GM12873 (cell line): ENCODE data around the gene CFDP1.

ENCODE experiments used
- TF ChIP-seq, protein P1 (sequence below): IDR thresholded peaks from 2 replicates; pipeline ENCODE4 v1.5.1; 2012; ENCODE audit warnings: low read depth, mild to moderate bottlenecking, moderate library complexity, low read length, control low read depth; ENCODE audit not compliant: insufficient read depth; ENCODE audit errors: missing control alignments

The CFDP1 gene

DNA sequence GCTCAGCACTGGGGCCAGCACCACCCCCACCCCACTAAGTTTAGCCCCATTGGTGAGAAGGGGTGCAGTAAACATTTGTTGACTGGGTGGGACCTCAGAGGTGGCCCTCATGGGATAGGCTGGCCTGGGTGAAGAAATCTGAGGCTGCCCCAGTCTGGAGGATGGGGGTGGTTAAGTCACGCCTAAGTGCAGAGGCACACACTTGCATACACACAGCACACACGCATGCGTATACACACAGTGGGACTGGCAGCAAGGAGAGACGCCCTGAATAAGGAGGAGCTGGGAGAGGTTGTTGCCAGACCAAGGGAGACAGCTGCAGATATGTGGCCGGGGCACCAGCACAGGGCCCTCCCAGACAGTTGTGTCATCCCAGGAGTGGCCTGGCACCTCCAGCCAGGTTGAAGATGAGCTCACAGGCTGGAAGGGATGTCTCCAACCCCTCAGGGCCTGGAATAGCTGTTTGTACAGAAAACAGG is 178.9 kb downstream of the CFDP1 start:
- TF ChIP-seq, protein P1, sequence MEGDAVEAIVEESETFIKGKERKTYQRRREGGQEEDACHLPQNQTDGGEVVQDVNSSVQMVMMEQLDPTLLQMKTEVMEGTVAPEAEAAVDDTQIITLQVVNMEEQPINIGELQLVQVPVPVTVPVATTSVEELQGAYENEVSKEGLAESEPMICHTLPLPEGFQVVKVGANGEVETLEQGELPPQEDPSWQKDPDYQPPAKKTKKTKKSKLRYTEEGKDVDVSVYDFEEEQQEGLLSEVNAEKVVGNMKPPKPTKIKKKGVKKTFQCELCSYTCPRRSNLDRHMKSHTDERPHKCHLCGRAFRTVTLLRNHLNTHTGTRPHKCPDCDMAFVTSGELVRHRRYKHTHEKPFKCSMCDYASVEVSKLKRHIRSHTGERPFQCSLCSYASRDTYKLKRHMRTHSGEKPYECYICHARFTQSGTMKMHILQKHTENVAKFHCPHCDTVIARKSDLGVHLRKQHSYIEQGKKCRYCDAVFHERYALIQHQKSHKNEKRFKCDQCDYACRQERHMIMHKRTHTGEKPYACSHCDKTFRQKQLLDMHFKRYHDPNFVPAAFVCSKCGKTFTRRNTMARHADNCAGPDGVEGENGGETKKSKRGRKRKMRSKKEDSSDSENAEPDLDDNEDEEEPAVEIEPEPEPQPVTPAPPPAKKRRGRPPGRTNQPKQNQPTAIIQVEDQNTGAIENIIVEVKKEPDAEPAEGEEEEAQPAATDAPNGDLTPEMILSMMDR = no peak

DNA sequence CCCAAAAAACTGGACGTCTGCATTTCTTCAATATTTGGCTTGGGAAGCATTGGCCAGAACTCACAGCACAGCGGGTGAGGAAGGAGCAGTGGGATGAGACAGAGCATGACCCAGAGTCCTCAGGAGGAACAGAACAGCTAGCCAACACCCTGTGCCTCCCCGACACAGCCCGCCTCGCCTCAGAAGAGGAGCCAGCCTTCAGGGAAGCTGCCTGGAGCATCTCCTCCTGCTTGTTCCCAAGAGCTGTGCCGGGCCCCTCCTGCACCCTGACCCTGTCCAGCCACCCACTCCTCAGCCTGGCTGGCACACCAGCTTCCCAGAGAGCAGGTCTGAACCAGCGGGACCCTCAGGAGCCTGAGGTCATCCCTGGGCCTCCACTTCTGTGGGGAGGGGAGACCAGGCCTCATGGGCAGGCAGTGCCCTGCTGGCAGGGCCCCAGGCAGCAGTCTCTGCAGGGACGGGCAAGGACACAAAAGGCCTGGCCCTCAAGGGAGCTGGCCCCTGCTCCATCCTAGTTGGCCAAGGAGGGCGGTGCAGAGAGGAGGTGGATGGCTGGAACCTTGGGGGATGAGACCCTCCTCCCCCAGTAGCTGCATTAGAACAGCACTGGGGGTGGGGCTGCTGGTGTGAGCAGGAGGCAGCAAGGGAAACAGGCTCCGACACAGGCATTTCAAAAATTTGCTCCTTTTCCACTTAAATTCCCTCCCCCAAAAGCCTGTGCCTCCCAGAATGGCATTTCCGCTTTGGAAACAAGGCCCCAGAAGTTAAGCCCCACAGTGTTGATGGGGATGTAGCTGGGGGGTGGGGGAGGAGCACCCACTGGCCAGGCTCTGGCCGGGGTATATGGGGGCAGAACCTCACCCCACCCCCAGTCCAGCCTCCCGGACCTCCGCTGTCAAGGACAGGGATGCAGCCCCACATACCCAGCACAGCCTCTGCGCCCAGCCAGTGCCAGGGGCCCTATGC is 180.1 kb downstream of the CFDP1 start:
- TF ChIP-seq, protein P1 = no peak

DNA sequence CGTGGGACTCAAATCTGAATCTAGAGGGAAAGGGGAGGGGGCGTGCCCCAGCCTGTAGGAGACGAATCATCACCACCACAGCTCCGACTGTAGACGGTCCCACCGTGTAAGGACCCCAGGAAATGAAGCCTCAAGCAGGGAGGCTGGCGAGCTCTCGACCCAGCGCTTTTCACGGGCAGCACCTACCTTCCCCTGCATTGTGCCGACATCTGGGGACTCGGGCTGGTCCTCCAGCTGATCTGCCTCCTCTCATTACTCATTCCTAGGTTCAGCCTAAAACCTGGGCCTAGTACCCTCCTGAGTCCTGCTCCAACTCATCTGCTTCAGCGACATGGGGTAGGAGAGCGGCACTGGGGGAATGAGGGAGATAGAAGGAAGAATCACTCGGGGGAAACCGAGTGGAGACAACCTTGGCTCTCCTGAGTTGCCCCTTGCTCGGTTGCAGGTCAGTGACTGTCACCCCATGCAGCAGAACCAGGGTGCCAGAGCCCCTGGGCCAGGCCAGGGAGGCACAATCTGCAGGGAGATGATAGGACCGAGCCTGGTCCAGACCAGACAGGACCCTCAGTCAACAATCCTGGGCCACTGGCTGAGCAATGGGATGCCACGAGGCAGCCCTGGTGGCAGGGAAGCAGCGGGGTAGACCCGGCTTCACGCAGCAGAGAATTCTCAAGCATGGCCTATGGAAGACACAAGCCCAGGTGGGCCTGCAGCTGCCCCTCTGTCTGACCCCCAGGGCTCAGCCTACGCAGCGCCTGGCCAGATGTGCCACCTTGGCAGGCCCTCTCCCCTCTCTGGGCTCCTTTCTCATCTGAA is 181.0 kb downstream of the CFDP1 start:
- TF ChIP-seq, protein P1 = no peak

DNA sequence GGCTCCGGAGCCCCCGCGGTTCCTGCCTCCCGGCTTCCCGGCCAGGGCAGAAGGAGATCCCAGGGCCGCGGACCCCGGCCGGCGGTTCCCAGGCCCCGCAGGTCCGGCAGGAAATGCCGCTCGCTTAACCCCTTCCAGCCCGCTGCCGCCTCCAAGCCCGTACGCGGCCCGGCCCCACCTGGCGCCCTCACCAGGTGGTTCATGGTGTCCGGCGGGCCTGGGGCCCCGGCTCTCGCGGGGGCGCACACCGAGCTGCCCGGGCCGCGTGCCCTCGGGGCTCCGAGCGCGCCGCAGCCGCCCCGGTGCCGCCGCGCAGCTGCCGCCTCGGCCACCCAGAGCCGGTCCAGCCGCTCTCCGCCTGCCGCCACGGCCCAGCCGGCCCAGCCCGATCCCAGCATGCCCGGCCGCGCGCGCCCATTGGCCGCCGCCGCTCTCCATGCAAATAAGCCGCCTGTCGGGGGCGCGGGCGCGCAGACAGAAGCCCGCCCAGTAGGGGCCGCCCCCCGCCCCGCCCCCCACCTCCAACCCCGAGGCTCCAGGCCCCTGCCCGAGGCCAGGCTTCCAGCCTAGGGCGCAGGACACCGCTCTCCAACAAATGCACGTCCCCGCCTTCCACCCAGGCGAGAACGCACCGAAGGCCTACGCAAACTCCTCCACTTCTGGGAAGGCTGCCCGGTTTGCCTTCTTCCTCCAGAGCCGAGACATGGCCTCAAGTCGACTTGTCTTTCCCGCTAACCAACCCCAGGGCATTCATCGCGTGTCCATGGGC is 181.8 kb downstream of the CFDP1 start, which contains the start of gene BCAR1:
BCAR1 (minus strand) TSS at position 345 of the 769 bp plus-strand sequence; CDS start at position 203, 142 bp downstream.
- TF ChIP-seq, protein P1 = peak; percentile 22

DNA sequence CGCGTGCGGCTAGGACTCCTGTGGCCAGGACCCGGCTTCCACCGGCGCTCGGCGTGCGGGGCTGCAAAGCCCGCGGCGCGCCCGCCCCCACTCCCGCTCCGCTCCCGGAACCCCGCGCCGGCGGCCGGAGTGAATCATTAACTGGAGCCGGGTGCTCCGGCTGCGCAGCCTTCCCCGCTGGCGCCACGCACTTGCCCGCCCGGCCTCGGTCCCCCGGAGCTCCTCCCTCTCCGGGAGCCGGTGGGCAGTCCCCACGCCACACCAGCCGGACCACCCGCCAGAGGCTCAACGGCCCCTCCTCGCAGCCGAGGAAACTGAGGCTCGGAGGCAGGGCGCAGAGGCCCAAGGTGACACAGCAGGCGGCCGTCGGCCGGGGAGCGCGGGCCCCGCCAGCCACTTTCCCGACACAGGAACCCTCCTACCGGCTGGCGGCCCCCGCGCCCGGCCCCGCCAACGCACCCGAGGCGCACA is 182.5 kb downstream of the CFDP1 start:
- TF ChIP-seq, protein P1 = no peak

DNA sequence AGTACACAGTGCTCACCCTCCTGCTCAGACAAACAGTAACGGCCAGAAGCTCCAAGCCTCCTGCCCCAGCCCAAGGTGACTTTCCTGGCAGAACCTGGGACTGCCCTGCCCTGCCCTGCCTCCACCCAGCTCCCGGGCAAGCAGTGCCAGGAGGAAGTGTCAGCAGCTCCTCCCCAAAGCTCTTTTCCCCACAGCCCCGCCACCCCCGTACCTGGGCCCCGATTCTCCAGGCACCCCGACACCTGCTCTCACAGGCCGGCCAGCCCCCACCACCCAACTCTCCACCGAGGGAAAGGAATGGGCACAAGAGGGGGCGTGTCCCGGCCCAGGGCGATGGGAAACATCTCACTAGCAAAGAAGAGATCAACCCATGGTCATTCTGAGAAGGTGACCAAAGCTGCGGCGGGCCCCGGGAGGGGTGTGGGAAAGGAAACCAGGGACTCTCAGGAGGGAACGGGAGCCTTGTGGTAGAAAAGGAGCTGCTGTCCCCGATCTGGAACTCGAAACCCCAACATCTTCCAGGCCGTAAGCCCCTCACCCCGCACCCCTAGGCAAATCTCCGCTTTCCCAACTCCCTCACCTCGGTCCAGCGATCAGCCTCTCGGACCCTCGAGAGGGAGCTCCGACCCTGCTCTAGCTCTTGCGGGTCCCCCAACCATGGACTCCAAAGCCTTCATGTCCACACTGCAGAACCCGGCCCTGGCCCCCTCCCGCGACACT is 183.1 kb downstream of the CFDP1 start:
- TF ChIP-seq, protein P1 = no peak
